Endothelial cell of umbilical vein (primary cell): ENCODE results near the gene RNASE13. TPM values are rescaled to one million over a fixed set of nuclear protein-coding genes. Genes with fewer than 3 reads are reported as not detected.

Source experiments
- BruUV-seq: library from RNA; stranded (reverse); fragments of 400-500 nt; replicated peaks from 2 replicates; lab custom pipeline; 2021; lab: Mats Ljungman, UMichigan
- CTCF ChIA-PET: fragments of 300-600, 350-600 bp; sonication (Branson Sonifier 250); formaldehyde crosslinking; loops from one replicate; lab custom pipeline; 2021; ENCODE audit warnings: antibody characterized with exemption, inconsistent platforms; lab: Charles Lee
- POLR2A ChIA-PET: fragments of 300-600, 350-600 bp; sonication (Branson Sonifier 250); formaldehyde crosslinking; loops from one replicate; lab custom pipeline; 2021; ENCODE audit warnings: antibody characterized with exemption, inconsistent platforms; lab: Charles Lee
- DNase-seq: peaks from one replicate; pipeline ENCODE4 v3.0.0-alpha.2; 2011; ENCODE audit warnings: low read depth, low spot score
- FAIRE-seq: peaks from 2 replicates; lab custom pipeline; 2011; peaks lifted over from hg19 to GRCh38; lab: Jason Lieb, UNC
- H2AFZ ChIP-seq: 2 replicates; pipeline ENCODE4 v1.6.0; 2012; ENCODE audit warnings: low read depth, low read length, control low read depth, inconsistent platforms
- H3K27ac ChIP-seq: 2 replicates; pipeline ENCODE4 v1.5.1; 2011; ENCODE audit warnings: low read depth, mild to moderate bottlenecking, control low read depth, low read length, moderate library complexity; ENCODE audit not compliant: insufficient read depth
- H3K27me3 ChIP-seq, 2 experiments: 2 replicates each; pipeline versions ENCODE4 v1.6.0 to v1.6.1; 2011; ENCODE audit warnings: low read length in 2 of 2, mixed read lengths in 1 of 2; ENCODE audit not compliant: control insufficient read depth in 2 of 2, insufficient read depth in 2 of 2
- H3K36me3 ChIP-seq, 2 experiments: 2 replicates in 1 of 2; 3 replicates in 1 of 2; pipeline ENCODE4 v1.5.1; 2011; ENCODE audit warnings: low read length in 2 of 2, mild to moderate bottlenecking in 1 of 2, moderate library complexity in 1 of 2; ENCODE audit not compliant: control insufficient read depth in 2 of 2, insufficient read depth in 2 of 2; ENCODE audit errors: extremely low read depth in 1 of 2
- H3K4me1 ChIP-seq: 3 replicates; pipeline ENCODE4 v1.5.1; 2011; ENCODE audit warnings: mild to moderate bottlenecking, low read length; ENCODE audit not compliant: control insufficient read depth, insufficient read depth; ENCODE audit errors: extremely low read depth
- H3K4me2 ChIP-seq: 2 replicates; pipeline ENCODE4 v1.6.1; 2011; ENCODE audit warnings: low read length, control low read depth, mixed read lengths; ENCODE audit not compliant: insufficient read depth
- H3K4me3 ChIP-seq, 3 experiments: fragments of 200-600 bp in 1 of 3; sonication (generic), shearing (Covaris generic) in 1 of 3; replicated peaks in 1 of 3; 2 replicates each; pipeline ENCODE4 v1.5.1; 2011 to 2016; ENCODE audit warnings: control low read depth in 3 of 3, low read length in 3 of 3, mild to moderate bottlenecking in 2 of 3, inconsistent platforms in 1 of 3, low read depth in 1 of 3, moderate library complexity in 1 of 3; ENCODE audit not compliant: insufficient read depth in 1 of 3
- H3K79me2 ChIP-seq: 2 replicates; pipeline ENCODE4 v1.6.0; 2012; ENCODE audit warnings: low read length, inconsistent platforms; ENCODE audit not compliant: control insufficient read depth, insufficient read depth
- H3K9ac ChIP-seq: replicated peaks from 2 replicates; pipeline ENCODE3; 2011; ENCODE audit warnings: low read length, control low read depth; ENCODE audit not compliant: insufficient read depth; ENCODE audit errors: extremely low read depth
- H3K9me1 ChIP-seq: replicated peaks from 3 replicates; pipeline ENCODE4 v1.6.0; 2011; ENCODE audit warnings: mild to moderate bottlenecking, low read length; ENCODE audit not compliant: control insufficient read depth, insufficient read depth; ENCODE audit errors: extremely low read depth
- H3K9me3 ChIP-seq: replicated peaks from 2 replicates; pipeline ENCODE4 v1.5.1; 2012; ENCODE audit warnings: low read length, inconsistent platforms; ENCODE audit not compliant: control insufficient read depth, insufficient read depth
- H4K20me1 ChIP-seq: replicated peaks from 2 replicates; pipeline ENCODE3; 2011; ENCODE audit warnings: mild to moderate bottlenecking, low read length; ENCODE audit not compliant: control insufficient read depth, insufficient read depth; ENCODE audit errors: extremely low read depth
- EZH2 ChIP-seq: IDR thresholded peaks from 2 replicates; pipeline ENCODE4 v1.6.1; 2012; ENCODE audit warnings: borderline replicate concordance, low read depth, mild to moderate bottlenecking, moderate library complexity, low read length, inconsistent platforms; ENCODE audit not compliant: severe bottlenecking
- JUN ChIP-seq: IDR thresholded peaks from 2 replicates; pipeline ENCODE4 v1.6.1; 2011; ENCODE audit warnings: borderline replicate concordance, low read depth; ENCODE audit not compliant: insufficient read length, insufficient read depth
- MYC ChIP-seq: IDR thresholded peaks from one replicate; pipeline ENCODE4 v1.6.1; 2011; ENCODE audit warnings: mild to moderate bottlenecking, low read depth, low read length
- POLR2A ChIP-seq: IDR thresholded peaks from 2 replicates; pipeline ENCODE4 v1.6.1; 2012; ENCODE audit warnings: low read depth, mild to moderate bottlenecking, control low read depth, low read length
- POLR2AphosphoS5 ChIP-seq: IDR thresholded peaks from 2 replicates; pipeline ENCODE4 v1.6.1; 2012; ENCODE audit warnings: low read depth, mild to moderate bottlenecking, control low read depth, low read length, moderate library complexity; ENCODE audit not compliant: insufficient read depth
- dilution Hi-C: fragments of 300-500 bp; cut with MboI; formaldehyde crosslinking; loops from one replicate; pipeline ENCODE4 v1.15.0; 2019; ENCODE audit warnings: low sequenced_read_pairs; ENCODE audit not compliant: extremely low pct_ligation_motif_present
- intact Hi-C: fragments of 100-400 bp; cut with micrococcal nuclease; formaldehyde crosslinking; loops from one replicate; pipeline ENCODE4 v1.10.0; 2022
- polyA plus RNA-seq, 4 experiments: library from polyadenylated mRNA; depleted of rRNA in 3 of 4; stranded (reverse) in 3 of 4; unstranded in 1 of 4; fragments of >200 nt; gene quantifications; 2 replicates each; pipeline versions ENCODE4 v1.2.1 to v1.2.3, GENCODE V29; 2011 to 2012; ENCODE audit warnings: missing spikeins in 1 of 4
- total RNA-seq: library from RNA; stranded (reverse); gene quantifications from 2 replicates; pipeline ENCODE4 v1.2.3, GENCODE V29; 2021

Gene RNASE13
- total and polyA plus RNA-seq, 2 donors (not counting 3 experiments of a cell fraction or from before 2014, with no cell fraction given): not detected

- Histone ChIP-seq H3K4me1 (peaks cover 21% of the 10 kb centered on the region), H3K27me3 (no peaks in the 10 kb centered on the region), H3K9me1 (no peaks in the 10 kb centered on the region), H3K4me3 (peak overlapping the region in 2 of 3 experiments; percentile 73 to 97), H4K20me1 (no peaks in the 10 kb centered on the region), H3K9me3 (no peaks in the 10 kb centered on the region), H3K4me2 (peak overlapping the region; percentile 92), H3K79me2 (peaks cover 19% of the 10 kb centered on the region), H3K36me3 (peaks cover 3 to 4% of the 10 kb centered on the region in 2 experiments), H3K27ac (peak overlapping the region; percentile 53), H3K9ac (peak overlapping the region; percentile 58), H2AFZ (peak overlapping the region; percentile 99)
- no peak for DNase-seq
- dilution Hi-C loops: no loop called here
- FAIRE-seq: no peak
- ChIA-PET POLR2A (no interaction called here), CTCF (interaction anchor here (1.0 to 3.8 kb wide), 2 partner anchors 15 to 18 kb away, joined by 5 to 34 read pairs; no protein-coding TSS in a partner anchor)
- intact Hi-C loops: loop anchor here (2.0 kb wide), 1 partner anchor 19 kb away; no protein-coding TSS in a partner anchor
- no TSS peak for BruUV-seq
- TF ChIP-seq POLR2AphosphoS5 (peak; percentile 7), JUN (no peak), MYC (no peak), POLR2A (peak; percentile 54)
Observed at GRCh38 chr14:20989471-20989786, 45.2 kb downstream of the RNASE13 start.

- H3K9me3 ChIP-seq: no peaks in the 10 kb centered on the region
- H3K4me3 ChIP-seq: peak overlapping the region in 2 of 3 experiments; percentile 4 to 59
- peaks cover 21% of the 10 kb centered on the region for H3K4me1 ChIP-seq
- no peaks in the 10 kb centered on the region for H3K9me1 ChIP-seq
- H2AFZ ChIP-seq: peak overlapping the region; percentile 23
- FAIRE-seq: peak; percentile 55
- peaks cover 19% of the 10 kb centered on the region for H3K79me2 ChIP-seq
- H3K27me3 ChIP-seq: no peaks in the 10 kb centered on the region
- no peaks in the 10 kb centered on the region for H4K20me1 ChIP-seq
- H3K36me3 ChIP-seq: peaks cover 0 to 2% of the 10 kb centered on the region in 2 experiments
- ChIA-PET POLR2A (no interaction called here), CTCF (interaction anchor here (1.0 to 3.8 kb wide), 4 partner anchors 14 to 131 kb away, joined by 3 to 34 read pairs (median 4); no protein-coding TSS in a partner anchor)
- no peak for DNase-seq
- H3K27ac ChIP-seq: peak overlapping the region; percentile 53
- dilution Hi-C loops (no loop called here), intact Hi-C loops (loop anchor here (2.0 kb wide), 1 partner anchor 18 kb away; no protein-coding TSS in a partner anchor)
- peak; percentile 13 for TF ChIP-seq POLR2AphosphoS5
- peak; percentile 8 for TF ChIP-seq POLR2A
- no peak for TF ChIP-seq EZH2
- H3K9ac ChIP-seq: peak overlapping the region; percentile 58
- BruUV-seq: TSS peak; percentile 83
- peak overlapping the region; percentile 92 for H3K4me2 ChIP-seq
Observed at GRCh38 chr14:20988717-20989470, 45.7 kb downstream of the RNASE13 start.
